GM23338 (cell line): Measurements from ENCODE around the gene LPGAT1. TPM values are rescaled to one million over a fixed set of nuclear protein-coding genes. Genes with fewer than 3 reads are reported as not detected.

ENCODE experiments used
- ATAC-seq: fragments of 200-7000 bp; cut with Tn5 transposase; 3 replicates; pipeline ENCODE4 v1.9.1; 2020
- DNase-seq: peaks from one replicate; pipeline ENCODE4 v3.0.0-alpha.2; 2015; ENCODE audit warnings: low spot score
- H2AFZ ChIP-seq: fragments of 200-600 bp; sonication (generic); 2 replicates; pipeline ENCODE4 v1.8.0; 2016; ENCODE audit warnings: antibody characterized with exemption, mild to moderate bottlenecking, moderate library complexity
- H3F3A ChIP-seq: fragments of 200-600 bp; sonication (generic); replicated peaks from 2 replicates; pipeline ENCODE4 v1.8.0; 2017; ENCODE audit warnings: antibody characterized with exemption, mixed run types, low read depth
- H3K27ac ChIP-seq: fragments of 200-600 bp; sonication (generic); 2 replicates; pipeline ENCODE4 v1.6.1; 2016; ENCODE audit warnings: low read depth
- H3K27me3 ChIP-seq: fragments of 200-600 bp; sonication (generic); 2 replicates; pipeline ENCODE4 v1.8.0; 2016; ENCODE audit warnings: mild to moderate bottlenecking, mixed run types, moderate library complexity; ENCODE audit not compliant: insufficient read depth
- H3K36me3 ChIP-seq: fragments of 200-600 bp; sonication (generic); 2 replicates; pipeline ENCODE4 v1.8.0; 2016; ENCODE audit warnings: mild to moderate bottlenecking; ENCODE audit not compliant: insufficient read depth
- H3K4me1 ChIP-seq: fragments of 200-600 bp; sonication (generic); 2 replicates; pipeline ENCODE4 v1.8.0; 2016; ENCODE audit warnings: mild to moderate bottlenecking, moderate library complexity; ENCODE audit not compliant: insufficient read depth
- H3K4me2 ChIP-seq: fragments of 200-600 bp; sonication (generic); 2 replicates; pipeline ENCODE4 v1.7.1; 2017; ENCODE audit warnings: mixed run types
- H3K4me3 ChIP-seq: fragments of 200-600 bp; sonication (generic); 2 replicates; pipeline ENCODE4 v1.6.1; 2016; ENCODE audit warnings: mixed run types
- H3K79me2 ChIP-seq: fragments of 200-600 bp; sonication (generic); replicated peaks from 2 replicates; pipeline ENCODE4 v1.8.0; 2017; ENCODE audit warnings: mild to moderate bottlenecking; ENCODE audit not compliant: insufficient read depth
- H3K9me2 ChIP-seq: fragments of 200-600 bp; sonication (generic); 2 replicates; pipeline ENCODE4 v1.8.0; 2017; ENCODE audit not compliant: insufficient read depth
- H4K20me1 ChIP-seq: fragments of 200-600 bp; sonication (generic); replicated peaks from 2 replicates; pipeline ENCODE4 v1.8.0; 2017; ENCODE audit warnings: mild to moderate bottlenecking; ENCODE audit not compliant: insufficient read depth
- H3K27ac Mint-ChIP-seq: 2 replicates; pipeline ENCODE4 v1.8.0; 2020; ENCODE audit warnings: inconsistent platforms, mild to moderate bottlenecking, moderate library complexity, mixed read lengths
- H3K27me3 Mint-ChIP-seq: 3 replicates; pipeline ENCODE4 v1.8.0; 2022; ENCODE audit warnings: low read depth, mild to moderate bottlenecking, moderate library complexity, mixed read lengths, inconsistent platforms; ENCODE audit not compliant: insufficient read depth, poor library complexity
- H3K36me3 Mint-ChIP-seq: 3 replicates; pipeline ENCODE4 v1.8.0; 2021; ENCODE audit warnings: low read depth, mild to moderate bottlenecking, inconsistent platforms, moderate library complexity, mixed read lengths
- H3K4me1 Mint-ChIP-seq: 3 replicates; pipeline ENCODE4 v1.8.0; 2020; ENCODE audit warnings: mild to moderate bottlenecking, inconsistent platforms, mixed read lengths
- H3K4me3 Mint-ChIP-seq: 3 replicates; pipeline ENCODE4 v1.8.0; 2021; ENCODE audit warnings: moderate library complexity, mild to moderate bottlenecking, inconsistent platforms, mixed read lengths
- H3K9me3 Mint-ChIP-seq: 3 replicates; pipeline ENCODE4 v1.8.0; 2020; ENCODE audit warnings: moderate library complexity, mild to moderate bottlenecking, inconsistent platforms, mixed read lengths
- CREB1 ChIP-seq: fragments of 250-450 bp; sonication (Bioruptor Pico); IDR thresholded peaks from 2 replicates; pipeline ENCODE4 v1.5.0; 2020; ENCODE audit warnings: low read depth, mild to moderate bottlenecking, moderate library complexity
- CTCF ChIP-seq, 2 experiments: fragments of 200-600 bp in 1 of 2; sonication (generic) in 1 of 2; conservative IDR thresholded peaks; 2 replicates each; pipeline versions ENCODE4 v1.5.1 to v1.6.1; 2016 to 2017; ENCODE audit warnings: antibody characterized with exemption in 2 of 2, low read depth in 2 of 2, mild to moderate bottlenecking in 2 of 2, moderate library complexity in 1 of 2
- EZH2phosphoT487 ChIP-seq: fragments of 200-600 bp; sonication (generic); IDR thresholded peaks from one replicate; pipeline ENCODE4 v1.8.1; 2018; ENCODE audit warnings: antibody characterized with exemption; ENCODE audit not compliant: unreplicated experiment
- JUNB ChIP-seq: IDR thresholded peaks from one replicate; pipeline ENCODE4 v1.6.1; 2016; ENCODE audit warnings: antibody characterized with exemption; ENCODE audit not compliant: unreplicated experiment
- NANOG ChIP-seq: IDR thresholded peaks from 2 replicates; pipeline ENCODE4 v1.6.1; 2016; ENCODE audit warnings: antibody characterized with exemption, borderline replicate concordance
- POLR2AphosphoS5 ChIP-seq: IDR thresholded peaks from 2 replicates; pipeline ENCODE4 v1.6.1; 2016; ENCODE audit warnings: antibody characterized with exemption, low read depth
- STAT1 ChIP-seq: IDR thresholded peaks from one replicate; pipeline ENCODE4 v1.6.1; 2016; ENCODE audit warnings: antibody characterized with exemption; ENCODE audit not compliant: unreplicated experiment
- long read RNA-seq: library from polyadenylated mRNA; unstranded; transcript quantifications from one replicate; pipeline ENCODE4 v2.0.0, GENCODE V29; 2020; ENCODE audit not compliant: unreplicated experiment
- polyA plus RNA-seq: library from polyadenylated mRNA; unstranded; fragments of >200 nt; fragmentation: Nextera tagmentation; extraction: Ambion mirVana; gene quantifications from 2 replicates; pipeline ENCODE4 v1.2.1, GENCODE V29; 2016
- total RNA-seq: library from RNA; depleted of rRNA; stranded (reverse); fragments of >200 nt; shearing (Covaris generic); gene quantifications from 2 replicates; pipeline ENCODE4 v1.2.3, GENCODE V29; 2014; rRNA removed
- TF ChIP-seq, protein P1 (sequence below): IDR thresholded peaks from 2 replicates; pipeline ENCODE4 v1.6.1; 2016; ENCODE audit warnings: antibody characterized with exemption
- TF ChIP-seq, protein P2 (sequence below): fragments of 250-450 bp; sonication (Bioruptor Pico); IDR thresholded peaks from 2 replicates; pipeline ENCODE4 v1.5.0; 2020; ENCODE audit warnings: mild to moderate bottlenecking, moderate library complexity

The LPGAT1 gene, protein sequence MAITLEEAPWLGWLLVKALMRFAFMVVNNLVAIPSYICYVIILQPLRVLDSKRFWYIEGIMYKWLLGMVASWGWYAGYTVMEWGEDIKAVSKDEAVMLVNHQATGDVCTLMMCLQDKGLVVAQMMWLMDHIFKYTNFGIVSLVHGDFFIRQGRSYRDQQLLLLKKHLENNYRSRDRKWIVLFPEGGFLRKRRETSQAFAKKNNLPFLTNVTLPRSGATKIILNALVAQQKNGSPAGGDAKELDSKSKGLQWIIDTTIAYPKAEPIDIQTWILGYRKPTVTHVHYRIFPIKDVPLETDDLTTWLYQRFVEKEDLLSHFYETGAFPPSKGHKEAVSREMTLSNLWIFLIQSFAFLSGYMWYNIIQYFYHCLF
- 10.1 and 16.4 TPM in 2 replicates for total RNA-seq
- 2.2 and 3.3 TPM in 2 replicates for polyA plus RNA-seq
- long read RNA-seq, partial matches to known transcripts, result 0 of 3 reads
- long read RNA-seq, other reads (novel, unspliced or antisense), result 3 of 3 reads

- H3K4me2 ChIP-seq, result peak within 1 kb of the TSS; percentile 92
- peaks cover 8% of the 10 kb centered on the region for H3K27me3 Mint-ChIP-seq
- H3K36me3 ChIP-seq, result no peaks in the 10 kb centered on the region
- H3F3A ChIP-seq, result no peaks in the 10 kb centered on the region
- H3K27me3 ChIP-seq, result peaks cover 20% of the 10 kb centered on the region
- H3K4me1 ChIP-seq, result peaks cover 9% of the 10 kb centered on the region
- DNase-seq (peak; percentile 82), ATAC-seq (peak; percentile 91)
- 0 out of 2 replicates have a peak, but pooled peaks have one; percentile 36 for TF ChIP-seq POLR2AphosphoS5
- no peak for TF ChIP-seq CREB1 (CRISPR knock-in tag)
- peak; percentile 32 to 66 for TF ChIP-seq CTCF (conservative IDR thresholded peaks at IDR 0.05; ENCODE audit: low read depth in 2 of 2)
- peak within 1 kb of the TSS; percentile 65 for H3K4me3 ChIP-seq
- H3K4me3 Mint-ChIP-seq, result peak within 1 kb of the TSS; percentile 92
- H4K20me1 ChIP-seq, result peaks cover 6% of the 10 kb centered on the region; the same call in 1 of the 2 replicates
- H3K9me3 Mint-ChIP-seq, result no peaks in the 10 kb centered on the region
- H3K27ac Mint-ChIP-seq, result no peak within 1 kb of the TSS
- no peaks in the 10 kb centered on the region for H3K9me2 ChIP-seq
- H3K4me1 Mint-ChIP-seq, result peaks cover 13% of the 10 kb centered on the region; the same call in 2 of the 3 replicates
- H2AFZ ChIP-seq, result peak within 1 kb of the TSS; percentile 98
- no peaks in the 10 kb centered on the region for H3K36me3 Mint-ChIP-seq
- no peaks in the 10 kb centered on the region for H3K79me2 ChIP-seq
- no peak within 1 kb of the TSS for H3K27ac ChIP-seq
Observed at GRCh38 chr1:211830328-211831142, at the start of gene LPGAT1. Gene LPGAT1 (minus strand): TSS chr1:211830763. CDS start chr1:211829296, 1,467 bp downstream.

DNA sequence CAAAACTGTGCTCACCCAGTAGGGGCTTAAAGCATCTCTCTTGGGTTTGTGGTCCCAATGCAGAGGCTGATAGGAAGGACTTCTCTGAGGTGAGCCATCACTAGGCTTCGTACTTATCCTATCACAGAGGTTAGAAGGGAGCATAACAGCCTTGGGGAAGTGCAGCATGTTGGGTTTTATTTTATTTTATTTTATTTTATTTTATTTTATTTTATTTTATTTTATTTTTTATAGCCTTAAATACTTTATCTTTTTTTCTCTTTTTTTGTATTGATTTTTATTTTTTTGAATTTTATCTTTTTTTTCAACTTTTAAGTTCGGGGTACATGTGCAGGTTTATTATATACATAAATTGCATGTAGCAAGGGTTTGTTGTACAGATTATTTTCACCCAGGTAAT lies 48.9 kb upstream of the LPGAT1 start:
- Histone ChIP-seq H4K20me1 (no peaks in the 10 kb centered on the region), H3K9me2 (no peaks in the 10 kb centered on the region), H3K4me1 (no peaks in the 10 kb centered on the region), H3K4me3 (no peak overlapping the region), H3K4me2 (no peak overlapping the region), H2AFZ (no peak overlapping the region), H3F3A (no peaks in the 10 kb centered on the region), H3K79me2 (no peaks in the 10 kb centered on the region), H3K36me3 (no peaks in the 10 kb centered on the region), H3K27ac (no peak overlapping the region), H3K27me3 (no peaks in the 10 kb centered on the region)
- no peaks in the 10 kb centered on the region for H3K4me1 Mint-ChIP-seq
- ATAC-seq (no peak), DNase-seq (no peak)
- peaks cover 2% of the 10 kb centered on the region for H3K27me3 Mint-ChIP-seq
- H3K36me3 Mint-ChIP-seq, result no peaks in the 10 kb centered on the region
- peaks cover 15% of the 10 kb centered on the region; the same call in 2 of the 3 replicates for H3K9me3 Mint-ChIP-seq
- no peak overlapping the region for H3K4me3 Mint-ChIP-seq
- H3K27ac Mint-ChIP-seq, result no peak overlapping the region
- TF ChIP-seq CREB1 (CRISPR knock-in tag), result no peak
- no peak for TF ChIP-seq NANOG
- TF ChIP-seq, protein P1, sequence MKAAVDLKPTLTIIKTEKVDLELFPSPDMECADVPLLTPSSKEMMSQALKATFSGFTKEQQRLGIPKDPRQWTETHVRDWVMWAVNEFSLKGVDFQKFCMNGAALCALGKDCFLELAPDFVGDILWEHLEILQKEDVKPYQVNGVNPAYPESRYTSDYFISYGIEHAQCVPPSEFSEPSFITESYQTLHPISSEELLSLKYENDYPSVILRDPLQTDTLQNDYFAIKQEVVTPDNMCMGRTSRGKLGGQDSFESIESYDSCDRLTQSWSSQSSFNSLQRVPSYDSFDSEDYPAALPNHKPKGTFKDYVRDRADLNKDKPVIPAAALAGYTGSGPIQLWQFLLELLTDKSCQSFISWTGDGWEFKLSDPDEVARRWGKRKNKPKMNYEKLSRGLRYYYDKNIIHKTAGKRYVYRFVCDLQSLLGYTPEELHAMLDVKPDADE, result no peak
- no peak for TF ChIP-seq JUNB
- TF ChIP-seq POLR2AphosphoS5, result no peak
- no peak for TF ChIP-seq STAT1
- TF ChIP-seq EZH2phosphoT487, result no peak
- TF ChIP-seq, protein P2, sequence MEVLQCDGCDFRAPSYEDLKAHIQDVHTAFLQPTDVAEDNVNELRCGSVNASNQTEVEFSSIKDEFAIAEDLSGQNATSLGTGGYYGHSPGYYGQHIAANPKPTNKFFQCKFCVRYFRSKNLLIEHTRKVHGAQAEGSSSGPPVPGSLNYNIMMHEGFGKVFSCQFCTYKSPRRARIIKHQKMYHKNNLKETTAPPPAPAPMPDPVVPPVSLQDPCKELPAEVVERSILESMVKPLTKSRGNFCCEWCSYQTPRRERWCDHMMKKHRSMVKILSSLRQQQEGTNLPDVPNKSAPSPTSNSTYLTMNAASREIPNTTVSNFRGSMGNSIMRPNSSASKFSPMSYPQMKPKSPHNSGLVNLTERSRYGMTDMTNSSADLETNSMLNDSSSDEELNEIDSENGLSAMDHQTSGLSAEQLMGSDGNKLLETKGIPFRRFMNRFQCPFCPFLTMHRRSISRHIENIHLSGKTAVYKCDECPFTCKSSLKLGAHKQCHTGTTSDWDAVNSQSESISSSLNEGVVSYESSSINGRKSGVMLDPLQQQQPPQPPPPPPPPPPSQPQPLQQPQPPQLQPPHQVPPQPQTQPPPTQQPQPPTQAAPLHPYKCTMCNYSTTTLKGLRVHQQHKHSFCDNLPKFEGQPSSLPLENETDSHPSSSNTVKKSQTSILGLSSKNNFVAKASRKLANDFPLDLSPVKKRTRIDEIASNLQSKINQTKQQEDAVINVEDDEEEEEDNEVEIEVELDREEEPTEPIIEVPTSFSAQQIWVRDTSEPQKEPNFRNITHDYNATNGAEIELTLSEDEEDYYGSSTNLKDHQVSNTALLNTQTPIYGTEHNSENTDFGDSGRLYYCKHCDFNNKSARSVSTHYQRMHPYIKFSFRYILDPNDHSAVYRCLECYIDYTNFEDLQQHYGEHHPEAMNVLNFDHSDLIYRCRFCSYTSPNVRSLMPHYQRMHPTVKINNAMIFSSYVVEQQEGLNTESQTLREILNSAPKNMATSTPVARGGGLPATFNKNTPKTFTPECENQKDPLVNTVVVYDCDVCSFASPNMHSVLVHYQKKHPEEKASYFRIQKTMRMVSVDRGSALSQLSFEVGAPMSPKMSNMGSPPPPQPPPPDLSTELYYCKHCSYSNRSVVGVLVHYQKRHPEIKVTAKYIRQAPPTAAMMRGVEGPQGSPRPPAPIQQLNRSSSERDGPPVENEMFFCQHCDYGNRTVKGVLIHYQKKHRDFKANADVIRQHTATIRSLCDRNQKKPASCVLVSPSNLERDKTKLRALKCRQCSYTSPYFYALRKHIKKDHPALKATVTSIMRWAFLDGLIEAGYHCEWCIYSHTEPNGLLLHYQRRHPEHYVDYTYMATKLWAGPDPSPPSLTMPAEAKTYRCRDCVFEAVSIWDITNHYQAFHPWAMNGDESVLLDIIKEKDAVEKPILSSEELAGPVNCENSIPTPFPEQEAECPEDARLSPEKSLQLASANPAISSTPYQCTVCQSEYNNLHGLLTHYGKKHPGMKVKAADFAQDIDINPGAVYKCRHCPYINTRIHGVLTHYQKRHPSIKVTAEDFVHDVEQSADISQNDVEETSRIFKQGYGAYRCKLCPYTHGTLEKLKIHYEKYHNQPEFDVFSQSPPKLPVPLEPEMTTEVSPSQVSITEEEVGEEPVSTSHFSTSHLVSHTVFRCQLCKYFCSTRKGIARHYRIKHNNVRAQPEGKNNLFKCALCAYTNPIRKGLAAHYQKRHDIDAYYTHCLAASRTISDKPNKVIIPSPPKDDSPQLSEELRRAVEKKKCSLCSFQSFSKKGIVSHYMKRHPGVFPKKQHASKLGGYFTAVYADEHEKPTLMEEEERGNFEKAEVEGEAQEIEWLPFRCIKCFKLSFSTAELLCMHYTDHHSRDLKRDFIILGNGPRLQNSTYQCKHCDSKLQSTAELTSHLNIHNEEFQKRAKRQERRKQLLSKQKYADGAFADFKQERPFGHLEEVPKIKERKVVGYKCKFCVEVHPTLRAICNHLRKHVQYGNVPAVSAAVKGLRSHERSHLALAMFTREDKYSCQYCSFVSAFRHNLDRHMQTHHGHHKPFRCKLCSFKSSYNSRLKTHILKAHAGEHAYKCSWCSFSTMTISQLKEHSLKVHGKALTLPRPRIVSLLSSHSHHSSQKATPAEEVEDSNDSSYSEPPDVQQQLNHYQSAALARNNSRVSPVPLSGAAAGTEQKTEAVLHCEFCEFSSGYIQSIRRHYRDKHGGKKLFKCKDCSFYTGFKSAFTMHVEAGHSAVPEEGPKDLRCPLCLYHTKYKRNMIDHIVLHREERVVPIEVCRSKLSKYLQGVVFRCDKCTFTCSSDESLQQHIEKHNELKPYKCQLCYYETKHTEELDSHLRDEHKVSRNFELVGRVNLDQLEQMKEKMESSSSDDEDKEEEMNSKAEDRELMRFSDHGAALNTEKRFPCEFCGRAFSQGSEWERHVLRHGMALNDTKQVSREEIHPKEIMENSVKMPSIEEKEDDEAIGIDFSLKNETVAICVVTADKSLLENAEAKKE (CRISPR knock-in tag), result no peak
